ENCODE results near the gene LILRB5. TPM values are rescaled to one million over a fixed set of nuclear protein-coding genes. Genes with fewer than 3 reads are reported as not detected.
"Not testable (repeated sequence)": the region's sequence is repeated elsewhere in the genome, so short reads cannot be mapped to it uniquely, and the experiment has no call there.

Gene LILRB5
- total RNA-seq, 1 donor from 2014 or later: 9.1 TPM

DNA sequence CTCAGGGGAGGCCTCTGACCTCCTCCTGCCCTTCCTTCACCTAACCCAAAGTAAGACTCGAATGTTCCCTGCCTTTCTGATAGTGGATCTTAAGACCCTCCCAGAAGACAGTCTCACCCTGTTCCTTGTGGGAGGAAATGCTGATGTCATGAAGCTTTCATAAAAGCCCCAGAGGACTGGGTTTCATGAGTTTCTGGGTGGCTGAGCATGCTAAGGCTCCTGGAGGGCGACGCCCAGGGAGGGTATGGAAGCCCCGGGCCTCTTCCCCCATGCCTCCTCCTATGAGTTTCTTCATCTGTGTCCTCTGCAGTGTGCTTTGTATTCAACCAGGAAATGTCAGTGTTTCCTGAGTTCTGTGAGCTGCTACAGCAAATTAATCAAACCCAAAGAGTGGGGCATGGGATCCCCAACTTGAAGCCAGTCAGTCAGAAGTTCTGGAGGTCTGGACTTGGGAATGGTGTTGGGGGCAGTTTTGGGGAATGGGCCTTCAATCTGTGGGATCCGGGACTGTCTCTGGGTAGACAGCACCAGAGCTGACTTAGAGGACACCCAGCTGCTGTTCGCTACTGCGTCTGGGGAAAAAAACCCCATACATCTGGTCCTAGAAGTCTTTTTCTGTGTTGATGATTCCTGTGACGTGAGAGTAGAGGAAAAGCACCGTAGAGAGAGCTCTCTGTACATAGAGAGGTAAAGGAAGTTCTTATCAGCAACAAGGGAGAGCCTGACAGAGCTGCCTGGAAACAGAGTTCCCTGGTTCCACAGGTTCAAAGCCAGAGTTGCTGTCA is 25.8 kb upstream of the LILRB5 start:
- ATAC-seq (peak; percentile 5), DNase-seq (no peak)
- Histone ChIP-seq H3K4me3 (no peak overlapping the region), H3K27ac (no peak overlapping the region), H3K27me3 (peaks cover 5% of the 10 kb centered on the region), H3K36me3 (no peaks in the 10 kb centered on the region), H3K9me3 (no peaks in the 10 kb centered on the region), H3K4me1 (no peaks in the 10 kb centered on the region)
- intact Hi-C loops (cut with DNase I): no loop called here
- TF ChIP-seq, protein P1, sequence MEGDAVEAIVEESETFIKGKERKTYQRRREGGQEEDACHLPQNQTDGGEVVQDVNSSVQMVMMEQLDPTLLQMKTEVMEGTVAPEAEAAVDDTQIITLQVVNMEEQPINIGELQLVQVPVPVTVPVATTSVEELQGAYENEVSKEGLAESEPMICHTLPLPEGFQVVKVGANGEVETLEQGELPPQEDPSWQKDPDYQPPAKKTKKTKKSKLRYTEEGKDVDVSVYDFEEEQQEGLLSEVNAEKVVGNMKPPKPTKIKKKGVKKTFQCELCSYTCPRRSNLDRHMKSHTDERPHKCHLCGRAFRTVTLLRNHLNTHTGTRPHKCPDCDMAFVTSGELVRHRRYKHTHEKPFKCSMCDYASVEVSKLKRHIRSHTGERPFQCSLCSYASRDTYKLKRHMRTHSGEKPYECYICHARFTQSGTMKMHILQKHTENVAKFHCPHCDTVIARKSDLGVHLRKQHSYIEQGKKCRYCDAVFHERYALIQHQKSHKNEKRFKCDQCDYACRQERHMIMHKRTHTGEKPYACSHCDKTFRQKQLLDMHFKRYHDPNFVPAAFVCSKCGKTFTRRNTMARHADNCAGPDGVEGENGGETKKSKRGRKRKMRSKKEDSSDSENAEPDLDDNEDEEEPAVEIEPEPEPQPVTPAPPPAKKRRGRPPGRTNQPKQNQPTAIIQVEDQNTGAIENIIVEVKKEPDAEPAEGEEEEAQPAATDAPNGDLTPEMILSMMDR (IDR thresholded peaks at IDR 0.05): no peak

DNA sequence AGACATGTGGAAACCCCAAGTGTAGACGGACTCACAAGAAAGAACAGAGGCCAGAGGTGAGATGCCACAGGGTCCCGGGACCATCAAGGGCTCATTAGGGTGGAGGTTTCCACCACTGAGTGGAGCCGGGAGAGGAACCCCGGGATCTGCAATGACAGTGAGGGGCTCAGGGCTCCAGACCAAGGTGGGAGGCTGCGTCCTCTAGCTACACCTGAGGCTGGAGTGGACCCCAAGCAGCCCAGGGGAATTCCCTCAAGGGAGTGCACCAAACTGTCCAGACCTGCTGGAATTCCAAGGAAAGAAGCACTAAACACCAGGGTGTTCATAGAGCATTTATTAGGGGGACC is 24.6 kb upstream of the LILRB5 start:
- H3K9me3 ChIP-seq; DNase-seq; intact Hi-C loops (cut with DNase I); H3K4me1 ChIP-seq; H3K27me3 ChIP-seq; H3K27ac ChIP-seq; ATAC-seq; H3K36me3 ChIP-seq; H3K4me3 ChIP-seq: not testable (repeated sequence)

DNA sequence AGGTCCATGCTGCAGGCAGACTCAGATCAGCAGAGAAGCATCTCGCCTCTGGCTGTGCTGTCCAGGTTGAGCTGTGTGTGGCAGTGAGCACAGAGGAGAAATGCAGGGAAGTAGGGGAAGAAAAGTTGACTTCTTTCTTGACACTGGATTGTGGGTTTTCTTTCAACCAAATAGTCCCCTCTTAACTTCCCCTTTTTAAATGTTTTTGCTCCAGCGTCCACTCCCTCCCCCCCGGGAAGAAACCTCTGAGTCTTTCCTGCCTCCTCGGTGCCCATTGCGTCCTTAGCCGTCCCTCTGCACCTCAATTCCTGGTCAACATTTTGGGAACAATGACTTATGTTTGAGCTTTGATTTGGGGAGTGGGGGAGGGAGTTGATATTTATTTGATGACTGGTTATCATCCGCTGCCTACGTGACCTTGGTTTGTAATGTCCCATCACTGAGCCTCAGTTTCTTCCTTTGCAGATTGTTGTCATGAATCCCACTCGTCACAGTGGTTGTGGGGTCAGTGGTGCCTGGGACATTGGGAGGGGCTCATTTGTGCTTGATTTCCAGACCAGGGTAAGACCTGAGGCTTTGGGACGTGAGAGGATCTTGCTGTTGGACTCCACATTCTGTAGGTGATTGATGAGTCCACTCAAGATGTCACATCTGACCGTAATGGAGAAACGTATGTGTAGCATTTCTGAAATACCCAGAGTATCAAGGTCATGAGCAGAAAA is 24.1 kb upstream of the LILRB5 start, which contains the start of gene LILRB2:
Gene LILRB2, minus strand, starts transcription at position 104 of the 722 bp plus-strand sequence. CDS start 614 bp downstream, outside the sequence.
- ATAC-seq (peak; percentile 59), DNase-seq (no peak)
- Histone ChIP-seq H3K9me3 (no peaks in the 10 kb centered on the region), H3K4me1 (no peaks in the 10 kb centered on the region), H3K4me3 (peak within 1 kb of the TSS; percentile 24), H3K36me3 (no peaks in the 10 kb centered on the region), H3K27me3 (peaks cover 5% of the 10 kb centered on the region), H3K27ac (peak within 1 kb of the TSS; percentile 24)
- TF ChIP-seq, protein P1 (IDR thresholded peaks at IDR 0.05): no peak
- intact Hi-C loops (cut with DNase I): no loop called here

DNA sequence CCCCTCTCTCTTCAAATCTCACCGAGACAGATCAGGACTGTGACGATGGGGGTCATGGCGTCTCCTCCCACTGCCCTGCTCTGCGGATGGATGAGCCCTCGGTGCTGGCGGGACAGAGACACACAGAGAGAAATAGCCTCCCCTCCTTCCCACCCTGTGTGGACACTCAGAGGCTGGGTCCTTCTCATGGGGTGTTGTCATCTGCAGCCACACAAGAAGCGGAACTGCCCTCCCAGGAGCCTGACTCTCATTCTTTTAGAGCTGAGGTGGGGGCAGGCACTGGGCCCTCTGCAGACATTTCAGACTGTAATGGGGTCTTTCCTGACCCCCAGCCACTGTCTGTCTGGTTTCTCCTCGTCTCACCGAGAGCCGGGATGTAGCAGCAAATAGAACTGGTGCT is 23.4 kb upstream of the LILRB5 start:
- DNase-seq; H3K27me3 ChIP-seq; H3K36me3 ChIP-seq; intact Hi-C loops (cut with DNase I); H3K4me1 ChIP-seq; H3K9me3 ChIP-seq: not testable (repeated sequence)
- ATAC-seq: peak; percentile 78
- peak overlapping the region; percentile 24 for H3K27ac ChIP-seq
- H3K4me3 ChIP-seq: peak overlapping the region; percentile 24

DNA sequence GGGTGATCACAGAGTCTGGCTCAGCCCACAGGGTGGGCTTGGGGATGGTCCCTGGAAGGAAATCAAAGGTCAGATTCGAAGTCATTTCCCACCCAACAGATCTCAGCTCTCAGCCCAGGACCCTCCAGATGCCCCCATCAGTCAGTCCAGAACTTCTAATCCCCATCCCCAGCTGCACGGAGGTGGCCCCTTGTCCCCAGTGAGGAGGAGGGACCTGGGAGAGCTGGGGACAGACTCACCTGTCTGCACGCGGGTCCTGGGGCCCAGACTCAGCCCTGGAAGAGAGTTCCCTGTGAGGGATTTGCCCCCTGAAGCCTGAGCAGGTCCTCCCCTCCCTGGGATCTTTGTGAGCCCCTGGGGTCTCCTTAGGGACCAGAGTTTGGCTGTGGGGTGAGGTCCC is 23.0 kb upstream of the LILRB5 start:
- H3K9me3 ChIP-seq; H3K36me3 ChIP-seq; H3K27ac ChIP-seq; ATAC-seq; H3K27me3 ChIP-seq; DNase-seq; H3K4me1 ChIP-seq; intact Hi-C loops (cut with DNase I): not testable (repeated sequence)
- peak overlapping the region; percentile 24 for H3K4me3 ChIP-seq

DNA sequence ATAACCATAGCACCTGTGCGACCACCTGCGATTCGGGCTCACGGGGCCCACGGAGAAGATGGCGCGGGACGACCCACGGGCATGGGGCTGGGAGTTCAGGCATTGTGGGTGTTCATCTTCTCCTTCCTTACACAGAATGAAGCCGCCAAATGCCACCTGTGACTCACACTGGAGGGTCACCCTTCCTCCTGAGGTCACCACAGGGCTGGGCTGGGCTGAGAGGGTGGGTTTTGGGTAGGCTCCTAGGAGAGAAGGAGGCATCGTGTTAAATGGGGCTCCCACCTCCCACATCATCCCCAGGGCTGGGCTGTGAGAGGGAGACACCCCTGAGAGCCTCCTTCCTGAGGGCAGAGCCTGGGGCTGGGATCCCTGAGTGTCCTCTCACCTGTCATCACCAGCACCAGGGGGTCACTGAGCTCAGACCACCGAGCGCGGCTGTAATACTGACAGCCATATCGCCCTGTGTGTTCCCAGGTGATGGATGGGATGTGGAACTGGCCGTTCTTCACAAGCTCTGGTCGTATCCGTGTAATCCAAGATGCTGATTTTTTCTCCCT is 22.4 kb upstream of the LILRB5 start:
- Histone ChIP-seq H3K9me3 (no peaks in the 10 kb centered on the region), H3K27me3 (peaks cover 5% of the 10 kb centered on the region), H3K4me1 (no peaks in the 10 kb centered on the region), H3K4me3 (peak overlapping the region; percentile 24), H3K36me3 (no peaks in the 10 kb centered on the region), H3K27ac (no peak overlapping the region)
- no peak for ATAC-seq
- intact Hi-C loops (cut with DNase I): no loop called here
- TF ChIP-seq, protein P1 (IDR thresholded peaks at IDR 0.05): no peak
- no peak for DNase-seq

DNA sequence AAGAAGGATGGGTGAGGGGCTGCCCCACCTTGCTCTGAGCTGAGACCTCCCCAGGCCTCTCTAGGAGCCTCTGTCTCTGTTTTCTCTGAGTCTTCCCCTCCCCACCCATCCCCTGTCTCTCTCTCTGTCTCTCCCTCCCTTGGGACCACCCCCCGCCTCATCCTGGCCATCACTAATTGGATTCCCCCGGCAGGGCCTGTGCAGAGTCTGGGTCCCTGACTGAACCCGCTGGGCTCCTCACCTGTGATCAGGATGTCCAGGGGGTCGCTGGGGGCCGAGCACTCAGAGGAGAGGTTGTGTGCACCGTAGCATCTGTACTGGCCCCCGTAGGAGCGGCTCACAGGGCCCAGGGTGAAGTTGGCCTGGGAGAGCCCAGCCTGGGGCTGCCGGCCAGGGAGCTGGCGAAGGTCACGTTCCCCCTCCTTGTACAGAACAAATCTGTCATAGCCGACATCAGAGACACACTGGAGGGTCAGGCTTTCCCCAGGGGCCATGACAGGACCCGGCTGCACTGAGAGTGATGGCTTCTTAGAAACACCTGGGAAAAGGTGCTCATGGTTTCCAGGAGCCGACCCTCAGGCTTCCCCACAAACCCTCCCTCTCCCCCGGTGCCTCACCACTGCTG is 21.6 kb upstream of the LILRB5 start:
- ATAC-seq; H3K4me3 ChIP-seq; intact Hi-C loops (cut with DNase I): not testable (repeated sequence)

DNA sequence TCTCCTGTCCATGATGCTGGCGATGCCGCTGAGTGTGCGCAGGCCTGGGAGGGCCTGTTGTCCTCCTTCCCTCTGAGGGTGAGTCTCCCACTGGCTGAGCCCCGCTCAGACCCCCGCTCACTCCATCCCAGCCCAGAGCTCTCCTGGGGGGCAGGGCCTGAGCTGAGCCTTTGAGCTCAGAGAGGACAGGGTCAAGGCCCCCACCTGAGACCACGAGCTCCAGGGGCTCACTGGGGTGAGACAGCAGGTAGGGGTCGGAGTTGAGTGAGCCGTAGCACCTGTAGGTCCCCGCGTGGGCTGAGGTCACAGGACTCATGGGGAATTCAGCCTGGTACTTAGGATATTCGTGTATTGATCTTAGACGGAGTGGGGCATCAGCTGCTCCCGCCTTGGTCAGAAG is 21.0 kb upstream of the LILRB5 start:
- ATAC-seq; H3K4me3 ChIP-seq; H3K4me1 ChIP-seq; H3K9me3 ChIP-seq; intact Hi-C loops (cut with DNase I); DNase-seq; H3K36me3 ChIP-seq; H3K27me3 ChIP-seq; H3K27ac ChIP-seq: not testable (repeated sequence)

More for the DNA sequence above, 21.6 kb upstream of the LILRB5 start:
- not testable (repeated sequence) for H3K9me3 ChIP-seq, DNase-seq, H3K27me3 ChIP-seq, H3K27ac ChIP-seq, H3K4me1 ChIP-seq, H3K36me3 ChIP-seq

DNA sequence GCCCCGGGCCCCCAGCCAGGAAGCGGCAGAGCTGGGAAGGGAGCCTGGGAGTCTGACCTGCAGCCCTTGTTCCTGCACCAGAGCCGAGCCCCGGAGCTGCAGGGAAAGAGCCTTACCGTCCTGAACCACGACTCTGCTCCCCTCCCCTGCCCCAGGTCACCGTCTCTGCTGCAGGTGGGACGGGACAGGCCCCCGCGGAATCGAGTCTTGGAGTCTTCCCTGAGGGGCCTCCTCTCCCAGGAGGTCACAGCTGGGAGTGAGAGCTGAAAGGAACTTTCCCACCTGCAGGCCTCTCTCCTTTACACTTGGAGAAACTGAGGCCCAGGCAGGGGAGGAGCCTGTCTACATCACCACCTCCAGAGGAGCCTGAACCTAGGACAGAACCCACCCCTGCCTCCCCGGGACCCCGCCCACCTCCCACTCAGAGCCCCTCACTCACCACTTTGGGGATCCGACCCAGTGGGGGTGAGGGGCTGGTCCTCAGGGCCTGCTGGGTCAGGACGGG is 20.1 kb upstream of the LILRB5 start:
- H3K4me1 ChIP-seq; intact Hi-C loops (cut with DNase I): not testable (repeated sequence)

More for the DNA sequence above, 20.1 kb upstream of the LILRB5 start:
- not testable (repeated sequence) for H3K27ac ChIP-seq, DNase-seq, H3K36me3 ChIP-seq, H3K27me3 ChIP-seq, H3K9me3 ChIP-seq, H3K4me3 ChIP-seq, ATAC-seq

Data from upper lobe of right lung (tissue), 1 donor.